ENCODE data around the gene CMKLR1. TPM values are rescaled to one million over a fixed set of nuclear protein-coding genes. Genes with fewer than 3 reads are reported as not detected.

CMKLR1 gene
- total RNA-seq, 1 experiment from 2014 or later: 0.24 TPM

DNA sequence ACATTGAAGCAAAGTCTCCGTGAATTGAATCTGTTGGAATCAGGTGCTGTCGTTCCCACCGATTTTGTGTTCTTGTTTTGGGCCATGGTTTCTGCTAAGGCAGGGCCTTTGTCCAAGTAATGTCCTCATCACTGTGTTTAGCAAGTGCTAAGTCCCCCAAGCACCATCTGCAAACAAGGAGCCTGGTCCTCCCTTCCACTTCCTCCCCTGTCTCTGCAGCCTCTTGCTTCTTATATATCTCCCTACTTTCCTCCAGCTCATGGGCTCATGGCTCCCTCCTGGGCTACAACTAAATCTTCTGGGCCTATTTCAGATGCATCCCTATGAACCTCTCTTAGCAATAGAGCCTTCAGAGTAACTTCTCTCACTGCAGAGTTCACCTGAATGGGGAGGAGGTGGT is 25.8 kb upstream of the CMKLR1 start:
- H3K9me3 ChIP-seq (ENCODE audit: low read depth, low read length, poor library complexity, severe bottlenecking): no peaks in the 10 kb centered on the region
- TF ChIP-seq, protein P1, sequence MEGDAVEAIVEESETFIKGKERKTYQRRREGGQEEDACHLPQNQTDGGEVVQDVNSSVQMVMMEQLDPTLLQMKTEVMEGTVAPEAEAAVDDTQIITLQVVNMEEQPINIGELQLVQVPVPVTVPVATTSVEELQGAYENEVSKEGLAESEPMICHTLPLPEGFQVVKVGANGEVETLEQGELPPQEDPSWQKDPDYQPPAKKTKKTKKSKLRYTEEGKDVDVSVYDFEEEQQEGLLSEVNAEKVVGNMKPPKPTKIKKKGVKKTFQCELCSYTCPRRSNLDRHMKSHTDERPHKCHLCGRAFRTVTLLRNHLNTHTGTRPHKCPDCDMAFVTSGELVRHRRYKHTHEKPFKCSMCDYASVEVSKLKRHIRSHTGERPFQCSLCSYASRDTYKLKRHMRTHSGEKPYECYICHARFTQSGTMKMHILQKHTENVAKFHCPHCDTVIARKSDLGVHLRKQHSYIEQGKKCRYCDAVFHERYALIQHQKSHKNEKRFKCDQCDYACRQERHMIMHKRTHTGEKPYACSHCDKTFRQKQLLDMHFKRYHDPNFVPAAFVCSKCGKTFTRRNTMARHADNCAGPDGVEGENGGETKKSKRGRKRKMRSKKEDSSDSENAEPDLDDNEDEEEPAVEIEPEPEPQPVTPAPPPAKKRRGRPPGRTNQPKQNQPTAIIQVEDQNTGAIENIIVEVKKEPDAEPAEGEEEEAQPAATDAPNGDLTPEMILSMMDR (conservative IDR thresholded peaks at IDR 0.05; ENCODE audit: low read depth, low read length): no peak
- no peak for TF ChIP-seq EZH2 (IDR thresholded peaks at IDR 0.05; ENCODE audit: borderline replicate concordance, low read depth, low read length, poor library complexity, severe bottlenecking)
- H3K27ac ChIP-seq (ENCODE audit: low read depth, low read length, poor library complexity, severe bottlenecking): no peak overlapping the region
- no peak for DNase-seq (ENCODE audit: low spot score)
- no peaks in the 10 kb centered on the region for H3K36me3 ChIP-seq (ENCODE audit: insufficient read depth, low read length, poor library complexity, severe bottlenecking)
- intact Hi-C loops (cut with micrococcal nuclease; ENCODE audit: unreplicated experiment): no loop called here
- H3K27me3 ChIP-seq (replicated peaks; ENCODE audit: insufficient read depth, low read depth, low read length, poor library complexity): peaks cover 9% of the 10 kb centered on the region
- H3K4me3 ChIP-seq (ENCODE audit: low read depth, low read length, poor library complexity, severe bottlenecking): no peak overlapping the region
- H3K4me1 ChIP-seq (ENCODE audit: insufficient read depth, low read length, poor library complexity, severe bottlenecking): no peaks in the 10 kb centered on the region
- no TSS peak for BruUV-seq (replicated peaks)
- ChIA-PET POLR2A (ENCODE audit: low non-redundant PET) (no interaction called here), CTCF (no interaction called here)

DNA sequence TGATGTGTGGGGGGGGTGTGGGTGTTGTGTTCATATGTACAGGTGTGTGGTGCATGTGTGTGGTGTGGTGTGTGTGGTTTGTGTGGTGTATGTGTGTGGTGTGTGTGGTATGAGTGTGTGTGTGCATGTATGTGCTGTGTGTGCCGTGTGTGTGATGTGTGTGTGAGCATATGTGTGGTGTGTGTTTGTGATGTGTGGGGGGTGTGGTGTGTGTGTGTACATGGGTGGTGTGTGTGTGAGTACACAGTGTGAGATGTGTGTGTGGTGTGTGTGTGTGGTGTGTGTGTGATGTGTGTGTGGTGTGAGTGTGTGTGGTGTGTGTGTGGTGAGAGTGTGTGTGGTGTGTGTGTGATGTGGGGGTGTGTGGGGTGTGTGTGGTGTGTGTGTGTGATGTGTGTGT is 24.5 kb upstream of the CMKLR1 start:
- H3K4me3 ChIP-seq (ENCODE audit: low read depth, low read length, poor library complexity, severe bottlenecking): no peak overlapping the region
- ChIA-PET POLR2A (ENCODE audit: low non-redundant PET) (no interaction called here), CTCF (no interaction called here)
- no peaks in the 10 kb centered on the region for H3K4me1 ChIP-seq (ENCODE audit: insufficient read depth, low read length, poor library complexity, severe bottlenecking)
- H3K27ac ChIP-seq (ENCODE audit: low read depth, low read length, poor library complexity, severe bottlenecking): no peak overlapping the region
- peaks cover 9% of the 10 kb centered on the region for H3K27me3 ChIP-seq (replicated peaks; ENCODE audit: insufficient read depth, low read depth, low read length, poor library complexity)
- no TSS peak for BruUV-seq (replicated peaks)
- intact Hi-C loops (cut with micrococcal nuclease; ENCODE audit: unreplicated experiment): no loop called here
- TF ChIP-seq, protein P1 (conservative IDR thresholded peaks at IDR 0.05; ENCODE audit: low read depth, low read length): no peak
- TF ChIP-seq EZH2 (IDR thresholded peaks at IDR 0.05; ENCODE audit: borderline replicate concordance, low read depth, low read length, poor library complexity, severe bottlenecking): no peak
- no peaks in the 10 kb centered on the region for H3K9me3 ChIP-seq (ENCODE audit: low read depth, low read length, poor library complexity, severe bottlenecking)
- no peak for DNase-seq (ENCODE audit: low spot score)
- no peaks in the 10 kb centered on the region for H3K36me3 ChIP-seq (ENCODE audit: insufficient read depth, low read length, poor library complexity, severe bottlenecking)

DNA sequence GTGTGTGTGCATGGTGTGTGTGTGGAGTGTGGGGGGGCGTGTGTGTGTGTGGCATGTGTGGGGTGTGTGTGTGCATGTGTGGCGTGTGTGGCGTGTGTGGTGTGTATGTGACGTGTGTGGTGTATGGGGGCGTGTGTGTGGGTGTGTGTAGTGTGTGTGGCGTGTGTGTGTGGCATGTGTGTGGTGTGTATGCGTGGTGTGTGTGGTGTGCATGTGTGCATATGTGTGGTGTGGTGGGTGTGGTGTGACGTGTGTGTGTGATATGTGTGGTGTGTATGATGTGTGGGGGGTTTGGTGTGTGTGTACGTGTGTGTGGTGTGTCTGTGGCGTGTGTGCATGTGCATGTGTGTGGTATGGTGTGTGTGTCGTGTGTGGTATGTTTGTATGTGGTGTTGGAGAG is 24.1 kb upstream of the CMKLR1 start:
- Histone ChIP-seq H3K4me3 (ENCODE audit: low read depth, low read length, poor library complexity, severe bottlenecking) (no peak overlapping the region), H3K4me1 (ENCODE audit: insufficient read depth, low read length, poor library complexity, severe bottlenecking) (no peaks in the 10 kb centered on the region), H3K36me3 (ENCODE audit: insufficient read depth, low read length, poor library complexity, severe bottlenecking) (no peaks in the 10 kb centered on the region), H3K9me3 (ENCODE audit: low read depth, low read length, poor library complexity, severe bottlenecking) (no peaks in the 10 kb centered on the region), H3K27me3 (replicated peaks; ENCODE audit: insufficient read depth, low read depth, low read length, poor library complexity) (peaks cover 9% of the 10 kb centered on the region), H3K27ac (ENCODE audit: low read depth, low read length, poor library complexity, severe bottlenecking) (no peak overlapping the region)
- DNase-seq (ENCODE audit: low spot score): no peak
- TF ChIP-seq, protein P1 (conservative IDR thresholded peaks at IDR 0.05; ENCODE audit: low read depth, low read length): no peak
- TF ChIP-seq EZH2 (IDR thresholded peaks at IDR 0.05; ENCODE audit: borderline replicate concordance, low read depth, low read length, poor library complexity, severe bottlenecking): no peak
- intact Hi-C loops (cut with micrococcal nuclease; ENCODE audit: unreplicated experiment): no loop called here
- ChIA-PET CTCF (no interaction called here), POLR2A (ENCODE audit: low non-redundant PET) (no interaction called here)
- no TSS peak for BruUV-seq (replicated peaks)

Data from A673 (cell line).